Measurements from ENCODE around the gene POLD1. TPM values are rescaled to one million over a fixed set of nuclear protein-coding genes. Genes with fewer than 3 reads are reported as not detected.

The POLD1 gene
- total and polyA plus RNA-seq, 10 donors, result 26.5 to 66.6 (median 34.2) TPM

DNA sequence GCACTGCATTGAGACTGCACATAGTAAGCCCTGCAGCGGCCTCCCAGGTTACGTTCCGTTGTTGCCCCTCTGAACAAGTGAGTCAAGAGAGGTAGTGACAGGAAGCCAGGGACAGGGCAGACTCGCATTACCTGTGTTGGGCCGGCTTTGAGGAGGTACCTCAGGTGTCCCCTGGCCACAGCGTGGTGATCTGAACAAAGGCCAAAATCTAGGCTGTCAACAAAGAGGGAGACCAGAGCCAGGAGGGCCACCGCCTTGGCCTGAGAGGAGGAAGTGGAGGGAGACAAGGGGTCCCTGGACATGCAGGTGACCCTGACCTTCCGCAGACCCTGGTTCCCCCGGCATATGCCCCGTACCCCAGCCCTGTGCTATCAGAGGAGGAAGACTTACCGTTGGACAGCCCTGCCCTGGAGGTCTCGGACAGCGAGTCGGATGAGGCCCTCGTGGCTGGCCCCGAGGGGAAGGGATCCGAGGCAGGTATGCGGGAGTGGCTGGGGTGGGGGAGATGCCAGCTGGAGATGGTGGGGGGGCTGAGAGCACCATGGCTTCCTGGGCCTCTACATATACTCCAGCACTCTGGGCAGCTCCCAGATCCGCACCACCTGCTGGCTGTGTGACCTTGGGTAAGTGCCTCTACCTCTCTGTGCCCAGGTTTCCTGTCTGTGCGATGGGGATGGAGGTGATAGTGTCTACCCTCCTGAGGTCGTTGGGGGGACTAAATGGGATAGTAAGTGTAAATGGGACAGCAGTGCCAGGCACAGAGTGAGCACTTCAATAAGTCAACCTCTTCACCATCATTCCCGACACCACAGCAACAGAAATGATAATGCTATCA lies 39.3 kb downstream of the POLD1 start:
- Histone ChIP-seq H3K4me3 (no peak overlapping the region), H3K27me3 (replicated peaks in 1 of 7) (peaks cover 0 to 54% (median 9%) of the 10 kb centered on the region in 7 donors), H3K9me3 (no peaks in the 10 kb centered on the region), H3K27ac (peak overlapping the region in 1 of 8 donors; percentile 21), H3K4me1 (peaks cover 0 to 55% (median 17%) of the 10 kb centered on the region in 6 donors), H3K36me3 (peaks cover 0 to 38% (median 0%) of the 10 kb centered on the region in 6 donors)
- no peak for DNase-seq
- 79 to 89% (median 86%) methylated on average over 22 of the region's 22 CpGs for WGBS, 5 donors
- no peak for TF ChIP-seq POLR2A (IDR thresholded peaks at IDR 0.05)
- TF ChIP-seq, protein P1, sequence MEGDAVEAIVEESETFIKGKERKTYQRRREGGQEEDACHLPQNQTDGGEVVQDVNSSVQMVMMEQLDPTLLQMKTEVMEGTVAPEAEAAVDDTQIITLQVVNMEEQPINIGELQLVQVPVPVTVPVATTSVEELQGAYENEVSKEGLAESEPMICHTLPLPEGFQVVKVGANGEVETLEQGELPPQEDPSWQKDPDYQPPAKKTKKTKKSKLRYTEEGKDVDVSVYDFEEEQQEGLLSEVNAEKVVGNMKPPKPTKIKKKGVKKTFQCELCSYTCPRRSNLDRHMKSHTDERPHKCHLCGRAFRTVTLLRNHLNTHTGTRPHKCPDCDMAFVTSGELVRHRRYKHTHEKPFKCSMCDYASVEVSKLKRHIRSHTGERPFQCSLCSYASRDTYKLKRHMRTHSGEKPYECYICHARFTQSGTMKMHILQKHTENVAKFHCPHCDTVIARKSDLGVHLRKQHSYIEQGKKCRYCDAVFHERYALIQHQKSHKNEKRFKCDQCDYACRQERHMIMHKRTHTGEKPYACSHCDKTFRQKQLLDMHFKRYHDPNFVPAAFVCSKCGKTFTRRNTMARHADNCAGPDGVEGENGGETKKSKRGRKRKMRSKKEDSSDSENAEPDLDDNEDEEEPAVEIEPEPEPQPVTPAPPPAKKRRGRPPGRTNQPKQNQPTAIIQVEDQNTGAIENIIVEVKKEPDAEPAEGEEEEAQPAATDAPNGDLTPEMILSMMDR (IDR thresholded peaks at IDR 0.05 in 8 of 11, conservative IDR thresholded peaks at IDR 0.05 in 3 of 11), result no peak
- no peak for TF ChIP-seq POLR2AphosphoS5 (IDR thresholded peaks at IDR 0.05)
- intact Hi-C loops (cut with DNase I; ENCODE audit: low total_unique reads), result no loop called here

DNA sequence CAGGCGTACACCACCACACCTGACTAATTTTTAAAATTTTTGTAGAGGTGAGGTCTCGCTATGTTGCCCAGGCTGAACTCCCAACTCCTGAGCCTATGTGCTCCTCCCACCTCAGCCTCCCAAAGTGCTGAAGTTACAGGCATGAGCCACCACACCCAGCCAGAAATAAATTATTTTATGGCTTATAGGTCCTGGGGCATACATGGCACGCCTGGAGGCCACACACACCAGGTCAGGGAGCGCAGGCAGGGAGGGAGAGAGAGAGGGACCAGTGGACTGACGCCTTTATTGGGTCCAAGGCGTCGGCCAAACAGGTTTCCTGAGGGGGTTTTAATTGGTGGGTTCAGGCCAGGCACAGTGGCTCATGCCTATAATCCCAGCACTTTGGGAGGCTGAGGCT lies 41.4 kb downstream of the POLD1 start:
- Histone ChIP-seq H3K9me3 (no peaks in the 10 kb centered on the region), H3K36me3 (peaks cover 0 to 38% (median 0%) of the 10 kb centered on the region in 6 donors), H3K4me3 (no peak overlapping the region), H3K4me1 (peaks cover 0 to 58% (median 19%) of the 10 kb centered on the region in 6 donors), H3K27me3 (replicated peaks in 1 of 7) (peaks cover 0 to 43% (median 5%) of the 10 kb centered on the region in 7 donors), H3K27ac (no peak overlapping the region)
- DNase-seq, result no peak
- TF ChIP-seq POLR2A (IDR thresholded peaks at IDR 0.05), result no peak
- no peak for TF ChIP-seq POLR2AphosphoS5 (IDR thresholded peaks at IDR 0.05)
- TF ChIP-seq, protein P1 (IDR thresholded peaks at IDR 0.05 in 8 of 11, conservative IDR thresholded peaks at IDR 0.05 in 3 of 11), result no peak
- 67 to 86% (median 77%) methylated on average over 5 to 7 of the region's 7 CpGs for WGBS, 5 donors
- intact Hi-C loops (cut with DNase I; ENCODE audit: low total_unique reads), result no loop called here

DNA sequence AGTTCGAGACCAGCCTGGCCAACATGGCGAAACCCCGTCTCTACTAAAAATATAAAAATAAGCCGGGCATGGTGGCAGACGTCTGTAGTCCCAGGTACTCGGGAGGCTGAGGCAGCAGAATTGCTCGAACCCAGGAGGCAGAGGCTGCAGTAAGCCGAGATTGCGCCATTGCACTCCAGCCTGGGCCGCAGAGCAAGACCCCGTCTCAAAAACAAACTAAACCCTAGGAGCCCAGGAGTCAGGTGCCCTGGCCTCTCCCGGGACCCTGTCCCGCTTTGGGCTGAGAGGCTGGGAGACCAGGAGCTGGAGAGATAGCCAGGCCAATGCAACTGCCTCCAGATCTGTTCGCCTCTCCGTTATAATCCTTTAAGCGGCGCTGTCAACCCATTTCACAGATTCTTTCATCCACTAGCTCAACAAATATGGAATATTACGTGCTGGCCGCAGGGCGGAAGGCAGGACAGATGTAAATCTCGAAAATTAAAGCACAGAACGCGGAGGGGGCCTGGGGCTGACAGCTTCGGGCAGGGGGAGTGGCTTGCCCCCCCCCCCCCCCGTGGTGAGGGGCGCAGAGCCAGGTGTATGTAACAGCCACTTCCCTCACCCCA lies 43.3 kb downstream of the POLD1 start:
- Histone ChIP-seq H3K4me1 (peaks cover 3 to 55% (median 29%) of the 10 kb centered on the region in 6 donors), H3K36me3 (peaks cover 0 to 32% (median 0%) of the 10 kb centered on the region in 6 donors), H3K27ac (peak overlapping the region in 6 of 8 donors; percentile 51 to 94 (median 68)), H3K9me3 (no peaks in the 10 kb centered on the region), H3K4me3 (peak overlapping the region in 4 of 8 donors; percentile 16 to 52 (median 24)), H3K27me3 (replicated peaks in 1 of 7) (peaks cover 0 to 32% (median 5%) of the 10 kb centered on the region in 7 donors)
- TF ChIP-seq POLR2AphosphoS5 (IDR thresholded peaks at IDR 0.05), result no peak
- TF ChIP-seq POLR2A (IDR thresholded peaks at IDR 0.05), result no peak
- TF ChIP-seq, protein P1 (IDR thresholded peaks at IDR 0.05 in 8 of 11, conservative IDR thresholded peaks at IDR 0.05 in 3 of 11), result no peak
- DNase-seq, result no peak
- 77 to 80% (median 80%) methylated on average over 22 to 26 of the region's 26 CpGs for WGBS, 5 donors
- intact Hi-C loops (cut with DNase I; ENCODE audit: low total_unique reads), result no loop called here

DNA sequence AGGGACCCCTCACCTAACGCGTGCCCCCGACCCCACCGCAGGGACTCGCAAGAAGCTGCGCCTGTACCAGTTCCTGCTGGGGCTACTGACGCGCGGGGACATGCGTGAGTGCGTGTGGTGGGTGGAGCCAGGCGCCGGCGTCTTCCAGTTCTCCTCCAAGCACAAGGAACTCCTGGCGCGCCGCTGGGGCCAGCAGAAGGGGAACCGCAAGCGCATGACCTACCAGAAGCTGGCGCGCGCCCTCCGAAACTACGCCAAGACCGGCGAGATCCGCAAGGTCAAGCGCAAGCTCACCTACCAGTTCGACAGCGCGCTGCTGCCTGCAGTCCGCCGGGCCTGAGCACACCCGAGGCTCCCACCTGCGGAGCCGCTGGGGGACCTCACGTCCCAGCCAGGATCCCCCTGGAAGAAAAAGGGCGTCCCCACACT lies 43.9 kb downstream of the POLD1 start:
- H3K27ac ChIP-seq, result peak overlapping the region in 7 of 8 donors; percentile 30 to 94 (median 66)
- H3K27me3 ChIP-seq (replicated peaks in 1 of 7), result peaks cover 0 to 33% (median 9%) of the 10 kb centered on the region in 7 donors
- no peaks in the 10 kb centered on the region for H3K9me3 ChIP-seq
- peaks cover 0 to 26% (median 0%) of the 10 kb centered on the region in 6 donors for H3K36me3 ChIP-seq
- H3K4me1 ChIP-seq, result peaks cover 6 to 55% (median 33%) of the 10 kb centered on the region in 6 donors
- TF ChIP-seq, protein P1 (IDR thresholded peaks at IDR 0.05 in 8 of 11, conservative IDR thresholded peaks at IDR 0.05 in 3 of 11), result no peak
- TF ChIP-seq POLR2AphosphoS5 (IDR thresholded peaks at IDR 0.05), result peak; percentile 81 to 86 (median 82)
- 10 to 25% (median 14%) methylated on average over 7 to 38 of the region's 38 CpGs for WGBS, 5 donors
- intact Hi-C loops (cut with DNase I; ENCODE audit: low total_unique reads), result no loop called here
- DNase-seq, result peak; percentile 93
- H3K4me3 ChIP-seq, result peak overlapping the region in 4 of 8 donors; percentile 16 to 52 (median 24)
